Keratinocyte (primary cell): ENCODE results near the gene ARL15.

Experiments
- EZH2 ChIP-seq: IDR thresholded peaks from one replicate; pipeline ENCODE4 v1.6.1; 2012; ENCODE audit warnings: inconsistent platforms, mild to moderate bottlenecking, low read length, moderate library complexity
- TF ChIP-seq, protein P1 (sequence below), 3 experiments: IDR thresholded peaks in 1 of 3; conservative IDR thresholded peaks in 1 of 3; optimal IDR thresholded peaks in 1 of 3; 2 replicates in 2 of 3; 3 replicates in 1 of 3; pipeline versions ENCODE3 to v1.5.1; 2011; ENCODE audit warnings: low read length in 3 of 3, mild to moderate bottlenecking in 3 of 3, moderate library complexity in 2 of 3, control low read depth in 1 of 3, inconsistent platforms in 1 of 3; ENCODE audit not compliant: insufficient read depth in 2 of 3; ENCODE audit errors: extremely low read depth in 1 of 3

- TF ChIP-seq, protein P1, sequence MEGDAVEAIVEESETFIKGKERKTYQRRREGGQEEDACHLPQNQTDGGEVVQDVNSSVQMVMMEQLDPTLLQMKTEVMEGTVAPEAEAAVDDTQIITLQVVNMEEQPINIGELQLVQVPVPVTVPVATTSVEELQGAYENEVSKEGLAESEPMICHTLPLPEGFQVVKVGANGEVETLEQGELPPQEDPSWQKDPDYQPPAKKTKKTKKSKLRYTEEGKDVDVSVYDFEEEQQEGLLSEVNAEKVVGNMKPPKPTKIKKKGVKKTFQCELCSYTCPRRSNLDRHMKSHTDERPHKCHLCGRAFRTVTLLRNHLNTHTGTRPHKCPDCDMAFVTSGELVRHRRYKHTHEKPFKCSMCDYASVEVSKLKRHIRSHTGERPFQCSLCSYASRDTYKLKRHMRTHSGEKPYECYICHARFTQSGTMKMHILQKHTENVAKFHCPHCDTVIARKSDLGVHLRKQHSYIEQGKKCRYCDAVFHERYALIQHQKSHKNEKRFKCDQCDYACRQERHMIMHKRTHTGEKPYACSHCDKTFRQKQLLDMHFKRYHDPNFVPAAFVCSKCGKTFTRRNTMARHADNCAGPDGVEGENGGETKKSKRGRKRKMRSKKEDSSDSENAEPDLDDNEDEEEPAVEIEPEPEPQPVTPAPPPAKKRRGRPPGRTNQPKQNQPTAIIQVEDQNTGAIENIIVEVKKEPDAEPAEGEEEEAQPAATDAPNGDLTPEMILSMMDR (optimal IDR thresholded peaks at IDR 0.05 in 1 of 3, IDR thresholded peaks at IDR 0.05 in 1 of 3, conservative IDR thresholded peaks at IDR 0.05 in 1 of 3; ENCODE audit: extremely low read depth in 1 of 3, insufficient read depth in 2 of 3, low read length in 3 of 3), result no peak
- no peak for TF ChIP-seq EZH2
These were observed 36.7 kb downstream of the ARL15 start for GRCh38 chr5:54273715-54274114.
